NK-92 (cell line): ENCODE data around the gene SERPINB1.
"Not testable (repeated sequence)": the region's sequence is repeated elsewhere in the genome, so short reads cannot be mapped to it uniquely, and the experiment has no call there.

ENCODE experiments used
- DNase-seq: peaks from one replicate; lab custom pipeline; 2025; ENCODE audit not compliant: unreplicated experiment; lab: John Stamatoyannopoulos, UW

The SERPINB1 gene

GRCh38 chr6:2866171-2866846 lies 24.6 kb upstream of the SERPINB1 start:
- DNase-seq, result no peak

- DNase-seq, result no peak
Observed at GRCh38 chr6:2865694-2866151, 24.1 kb upstream of the SERPINB1 start.

- no peak for DNase-seq
Observed at GRCh38 chr6:2865270-2865669, 23.6 kb upstream of the SERPINB1 start.

- no peak for DNase-seq
Observed at GRCh38 chr6:2863901-2864300, 22.2 kb upstream of the SERPINB1 start.

GRCh38 chr6:2862712-2863181 lies 21.1 kb upstream of the SERPINB1 start:
- DNase-seq, result no peak

- no peak for DNase-seq
Observed at GRCh38 chr6:2861822-2862164, 20.1 kb upstream of the SERPINB1 start.

GRCh38 chr6:2861060-2861821 lies 19.6 kb upstream of the SERPINB1 start:
- no peak for DNase-seq

GRCh38 chr6:2860706-2861059 lies 19.0 kb upstream of the SERPINB1 start:
- not testable (repeated sequence) for DNase-seq

- not testable (repeated sequence) for DNase-seq
Observed at GRCh38 chr6:2859798-2860705, 18.4 kb upstream of the SERPINB1 start.

- DNase-seq, result no peak
Observed at GRCh38 chr6:2859185-2859700, 17.6 kb upstream of the SERPINB1 start.

- no peak for DNase-seq
Observed at GRCh38 chr6:2857580-2858337, 16.1 kb upstream of the SERPINB1 start.

GRCh38 chr6:2857185-2857579 lies 15.5 kb upstream of the SERPINB1 start:
- DNase-seq, result no peak

- no peak for DNase-seq
Observed at GRCh38 chr6:2855061-2855519, 13.4 kb upstream of the SERPINB1 start.

- no peak for DNase-seq
Observed at GRCh38 chr6:2854396-2854982, 12.8 kb upstream of the SERPINB1 start.

- no peak for DNase-seq
Observed at GRCh38 chr6:2853769-2854395, 12.2 kb upstream of the SERPINB1 start.

- DNase-seq, result not testable (repeated sequence)
Observed at GRCh38 chr6:2853378-2853768, 11.7 kb upstream of the SERPINB1 start.

- DNase-seq, result no peak
Observed at GRCh38 chr6:2852921-2853322, 11.3 kb upstream of the SERPINB1 start.

GRCh38 chr6:2852514-2852855 lies 10.8 kb upstream of the SERPINB1 start:
- no peak for DNase-seq

GRCh38 chr6:2851727-2852513 lies 10.3 kb upstream of the SERPINB1 start:
- no peak for DNase-seq
